Tibial nerve (tissue), 4 donors: ENCODE results near the gene DPH2.

Source experiments
- CTCF ChIP-seq, 5 experiments: fragments of 200-600 bp in 3 of 5; fragments of 450-650 bp in 2 of 5; sonication (generic) in 3 of 5; IDR thresholded peaks; one replicate each; pipeline ENCODE4 v1.5.1; 2016 to 2019; ENCODE audit warnings: antibody characterized with exemption in 5 of 5, mild to moderate bottlenecking in 3 of 5, moderate library complexity in 2 of 5
- EP300 ChIP-seq, 2 donors: sonication (generic); formaldehyde crosslinking; IDR thresholded peaks; one replicate each; pipeline ENCODE4 v1.6.1; 2017; ENCODE audit warnings: antibody characterized with exemption in 2 of 2, mild to moderate bottlenecking in 1 of 2
- POLR2A ChIP-seq, 2 donors: fragments of 450-650 bp; IDR thresholded peaks; one replicate each; pipeline ENCODE4 v1.6.1; 2017; ENCODE audit warnings: antibody characterized with exemption in 2 of 2, mild to moderate bottlenecking in 2 of 2, moderate library complexity in 2 of 2

- TF ChIP-seq CTCF (IDR thresholded peaks at IDR 0.05) (no peak), POLR2A (IDR thresholded peaks at IDR 0.05) (no peak), EP300 (IDR thresholded peaks at IDR 0.05) (no peak)
These were observed 18.5 kb upstream of the DPH2 start for GRCh38 chr1:43951021-43951985.
